ENCODE measurements around the gene BEND4.
"Not testable (repeated sequence)": the region's sequence is repeated elsewhere in the genome, so short reads cannot be mapped to it uniquely, and the experiment has no call there.

The BEND4 gene

DNA sequence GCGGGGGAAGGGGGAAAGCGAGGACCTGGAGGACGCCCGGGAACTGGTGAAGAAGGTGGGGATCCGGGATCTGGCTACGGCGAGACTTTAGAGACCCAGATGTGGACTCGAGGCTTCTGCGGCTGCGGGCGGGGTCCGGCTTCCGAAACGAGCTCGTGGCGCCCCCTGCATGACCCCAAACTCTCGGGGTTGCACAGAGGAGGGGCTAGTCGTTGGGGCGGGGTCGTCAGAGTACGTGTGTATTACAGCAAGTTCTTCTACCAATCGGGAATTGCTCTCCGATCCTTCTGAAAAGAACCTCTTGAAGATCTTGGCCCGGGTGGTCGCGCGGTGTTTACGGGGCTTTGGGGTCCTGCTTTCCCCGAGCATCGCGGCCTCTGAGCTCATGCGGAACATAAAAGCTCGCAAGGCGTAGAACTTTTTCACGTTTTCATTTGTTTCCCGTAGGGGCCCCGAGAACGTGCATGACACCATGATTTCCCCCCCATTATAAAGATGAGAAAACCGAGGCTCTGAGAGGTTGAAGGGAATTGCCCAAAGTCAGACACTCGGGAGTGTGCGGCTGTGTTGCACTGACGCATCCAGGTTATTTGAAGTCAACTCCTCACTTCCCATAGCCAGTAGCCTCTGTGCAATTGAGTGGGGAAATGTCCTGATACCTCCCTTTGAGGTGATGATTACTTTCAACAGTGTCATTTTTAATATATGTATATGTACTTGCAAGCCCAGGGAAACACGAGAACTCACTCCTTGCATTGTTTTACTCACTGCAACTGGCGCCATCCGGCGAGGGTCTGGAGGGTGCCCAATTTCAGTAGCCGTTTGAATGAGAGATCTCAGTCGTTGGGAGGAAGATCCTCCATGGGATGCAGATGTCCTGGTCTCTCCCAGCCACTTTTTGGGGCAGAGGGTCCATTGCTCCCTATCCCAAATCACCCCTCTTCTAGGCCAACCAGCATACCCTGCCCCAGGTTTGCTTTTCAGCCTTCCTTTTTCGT is at the start of gene BEND4:
BEND4 (minus strand) TSS at position 149 of the 998 bp plus-strand sequence. CDS start 512 bp downstream, outside the sequence.
- no peak for DNase-seq

DNA sequence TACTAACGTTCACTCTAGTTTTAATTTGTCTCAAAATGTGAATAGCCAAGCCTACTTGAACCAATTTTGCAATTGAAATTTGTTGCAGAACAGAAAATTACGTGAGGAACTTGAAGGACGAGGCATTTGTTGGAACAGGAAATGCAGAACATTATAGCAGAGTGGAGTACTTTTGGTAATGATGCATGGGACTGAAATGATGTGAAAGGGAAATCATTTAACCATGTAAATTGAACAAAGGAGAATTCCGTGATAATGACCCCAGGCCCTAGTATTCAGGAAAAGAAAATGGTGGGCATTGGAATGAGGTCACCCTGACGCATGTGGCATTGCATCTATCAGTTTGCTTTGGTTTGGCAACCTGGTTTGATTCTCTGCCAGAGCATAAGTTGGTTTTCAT is 44.9 kb upstream of the BEND4 start:
- no peak for DNase-seq

DNA sequence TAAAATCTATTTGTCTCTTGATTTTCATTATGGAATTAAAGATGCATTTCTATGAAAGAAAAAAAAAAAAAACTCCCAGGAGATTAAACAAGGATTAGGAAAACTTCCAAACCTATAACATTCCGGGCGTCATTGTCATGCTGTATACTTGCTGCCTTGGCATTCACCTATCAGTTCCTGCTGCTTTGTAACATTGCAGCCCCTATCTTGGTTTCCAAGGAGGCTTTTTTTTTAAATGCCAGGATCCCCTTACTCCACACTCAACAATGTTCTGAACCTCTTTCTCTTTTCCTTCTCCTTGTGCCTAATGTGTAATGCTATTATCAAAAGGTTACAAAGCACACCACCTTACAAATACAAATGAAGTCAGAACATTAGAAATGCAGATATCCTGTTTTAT is 20.5 kb upstream of the BEND4 start:
- DNase-seq, result no peak

DNA sequence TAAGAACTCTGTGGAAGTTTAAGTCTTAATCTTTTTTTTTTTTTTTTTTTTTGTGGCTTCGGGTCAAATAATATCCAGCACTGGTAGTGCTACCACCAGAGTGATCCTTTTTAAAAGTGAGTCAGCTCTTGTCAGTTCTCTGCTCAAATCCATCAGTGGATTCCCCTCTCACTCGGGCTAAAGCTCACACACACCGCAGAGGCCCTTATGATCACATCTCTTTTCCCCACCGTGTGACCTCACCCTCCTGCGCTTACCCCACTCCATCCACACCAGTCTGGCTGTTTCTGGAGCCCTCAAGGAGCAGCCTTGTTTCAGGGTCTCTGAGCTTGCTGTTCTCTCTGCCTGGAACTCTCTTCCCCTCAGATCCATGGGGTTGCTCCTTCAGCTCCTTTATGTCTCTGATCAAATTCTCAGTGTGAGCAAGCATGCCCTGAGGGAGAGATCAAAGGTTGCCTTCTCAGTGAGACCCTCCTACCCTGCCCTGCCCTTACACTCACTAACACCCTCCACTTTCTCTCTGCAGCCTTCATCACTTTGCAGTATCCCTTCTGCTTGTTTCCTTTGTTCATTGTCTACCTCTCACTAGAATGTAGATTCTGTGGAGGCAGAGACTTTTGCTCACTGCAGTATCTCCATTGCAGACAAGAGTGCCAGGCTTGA is 19.8 kb upstream of the BEND4 start:
- no peak for DNase-seq

DNA sequence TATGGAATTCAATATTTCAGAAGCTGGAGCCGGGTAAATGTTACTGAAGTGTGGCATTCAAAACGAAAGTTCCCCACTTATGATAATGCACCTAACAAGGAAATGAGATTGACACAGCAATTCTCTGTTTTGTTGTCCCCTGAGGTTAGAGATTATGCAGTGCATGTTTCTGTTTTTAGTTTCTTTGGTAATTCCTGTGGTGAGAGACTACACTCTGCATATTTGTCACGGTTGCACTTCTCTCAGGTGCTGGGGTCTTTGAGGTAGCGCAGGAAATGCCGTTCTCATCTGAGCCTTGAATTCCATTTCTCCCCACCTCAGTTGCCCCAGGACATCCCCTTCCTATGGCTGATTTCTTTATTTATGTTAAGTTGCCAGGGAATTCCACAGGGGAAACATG is 15.3 kb upstream of the BEND4 start:
- no peak for DNase-seq

DNA sequence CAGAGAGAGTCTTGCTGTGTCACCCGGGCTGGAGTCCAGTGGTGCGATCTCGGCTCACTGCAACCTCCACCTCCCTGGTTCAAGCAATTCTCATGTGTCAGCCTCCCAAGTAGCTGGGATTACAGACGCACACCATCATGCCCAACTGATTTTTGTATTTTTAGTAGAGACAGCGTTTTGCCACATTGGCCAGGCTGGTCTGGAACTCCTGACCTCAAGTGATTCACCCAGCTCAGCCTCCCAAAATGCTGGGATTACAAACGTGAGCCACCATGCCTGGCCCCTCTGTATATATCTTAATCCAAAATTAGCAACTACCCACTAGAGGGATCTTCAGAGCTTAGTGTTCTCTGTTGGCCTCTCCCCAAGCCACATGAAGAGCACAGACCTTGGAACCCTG is 13.7 kb upstream of the BEND4 start:
- not testable (repeated sequence) for DNase-seq

DNA sequence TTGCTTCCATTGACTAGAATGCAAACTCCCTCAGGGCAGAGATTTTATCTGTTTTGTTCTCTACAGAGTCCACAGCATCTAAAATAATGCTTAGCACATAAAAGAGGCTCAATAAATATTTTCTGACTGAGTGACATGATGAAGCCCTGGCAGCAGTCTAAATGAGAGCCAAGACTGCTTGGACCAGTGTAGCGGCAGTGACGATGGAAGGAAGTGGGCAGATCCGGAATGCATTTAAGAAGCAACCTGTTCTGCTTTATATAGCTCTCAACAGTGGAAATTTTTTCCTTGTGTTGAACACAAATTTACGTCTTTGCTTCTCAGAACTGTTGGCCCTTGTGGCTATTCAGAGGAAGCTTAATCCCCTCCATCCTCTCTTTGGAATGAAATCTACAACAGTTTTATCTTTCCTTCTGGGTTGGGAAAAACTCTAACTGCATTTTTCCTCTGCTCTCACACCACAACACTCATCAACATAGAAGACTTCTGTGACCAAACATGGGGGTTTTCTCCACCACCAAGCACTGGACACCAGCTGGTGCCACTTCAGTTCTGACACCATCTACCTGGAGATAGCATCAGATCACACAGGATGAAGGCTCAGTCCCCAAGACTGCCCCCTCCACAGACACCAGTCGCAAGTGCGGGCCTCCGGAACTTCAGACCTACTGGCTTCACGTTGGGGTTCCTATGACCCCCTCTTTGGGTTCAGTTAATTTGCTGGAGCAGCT is 7.0 kb upstream of the BEND4 start:
- no peak for DNase-seq

DNA sequence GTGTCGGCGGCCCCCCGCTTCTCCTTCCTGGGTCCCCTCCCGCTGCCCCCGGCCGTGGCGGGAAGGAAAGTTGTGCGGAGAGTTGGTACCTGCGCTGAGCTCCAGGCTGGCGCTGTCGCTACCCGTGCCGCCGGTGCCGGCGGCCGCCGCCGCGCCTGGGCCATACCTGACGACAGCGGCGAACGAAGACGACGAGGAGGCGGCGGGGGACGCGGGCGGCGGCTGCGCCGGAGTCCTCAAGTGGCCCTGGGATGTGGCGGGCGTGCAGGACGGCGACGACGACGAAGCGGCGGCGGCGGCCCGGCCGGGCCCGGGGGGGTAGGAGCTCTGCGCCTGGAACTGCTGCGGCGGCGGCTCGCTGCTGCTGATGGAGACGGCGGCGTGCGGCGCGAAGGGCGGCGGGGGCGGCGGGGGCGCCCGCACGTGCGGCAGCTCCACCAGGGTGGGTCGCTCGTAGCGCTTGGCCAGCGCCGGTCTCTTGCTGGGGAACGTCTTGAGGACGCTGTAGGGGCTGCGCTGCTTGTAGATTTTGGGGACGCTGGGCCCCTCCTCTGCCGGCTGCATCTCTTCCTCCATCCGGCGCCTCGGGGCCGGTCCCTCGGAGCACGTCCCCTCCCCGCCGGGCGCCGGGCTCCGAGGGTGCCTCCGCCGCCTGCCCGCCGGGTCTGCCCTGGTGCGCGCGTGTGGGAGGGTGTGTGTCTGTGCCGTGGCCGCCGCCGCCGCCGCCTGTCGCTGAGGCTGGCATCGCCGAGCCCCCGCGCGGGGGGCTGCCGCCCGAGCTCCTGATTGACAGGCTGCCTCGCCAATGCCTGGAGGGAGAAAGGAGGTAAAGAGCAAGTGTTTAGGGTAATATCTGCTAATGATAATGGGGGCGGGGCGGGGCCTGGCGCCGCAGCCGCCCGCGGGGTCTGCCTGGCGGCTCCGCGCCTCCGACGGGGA is 618 bp downstream of the BEND4 start:
- DNase-seq, result no peak

DNA sequence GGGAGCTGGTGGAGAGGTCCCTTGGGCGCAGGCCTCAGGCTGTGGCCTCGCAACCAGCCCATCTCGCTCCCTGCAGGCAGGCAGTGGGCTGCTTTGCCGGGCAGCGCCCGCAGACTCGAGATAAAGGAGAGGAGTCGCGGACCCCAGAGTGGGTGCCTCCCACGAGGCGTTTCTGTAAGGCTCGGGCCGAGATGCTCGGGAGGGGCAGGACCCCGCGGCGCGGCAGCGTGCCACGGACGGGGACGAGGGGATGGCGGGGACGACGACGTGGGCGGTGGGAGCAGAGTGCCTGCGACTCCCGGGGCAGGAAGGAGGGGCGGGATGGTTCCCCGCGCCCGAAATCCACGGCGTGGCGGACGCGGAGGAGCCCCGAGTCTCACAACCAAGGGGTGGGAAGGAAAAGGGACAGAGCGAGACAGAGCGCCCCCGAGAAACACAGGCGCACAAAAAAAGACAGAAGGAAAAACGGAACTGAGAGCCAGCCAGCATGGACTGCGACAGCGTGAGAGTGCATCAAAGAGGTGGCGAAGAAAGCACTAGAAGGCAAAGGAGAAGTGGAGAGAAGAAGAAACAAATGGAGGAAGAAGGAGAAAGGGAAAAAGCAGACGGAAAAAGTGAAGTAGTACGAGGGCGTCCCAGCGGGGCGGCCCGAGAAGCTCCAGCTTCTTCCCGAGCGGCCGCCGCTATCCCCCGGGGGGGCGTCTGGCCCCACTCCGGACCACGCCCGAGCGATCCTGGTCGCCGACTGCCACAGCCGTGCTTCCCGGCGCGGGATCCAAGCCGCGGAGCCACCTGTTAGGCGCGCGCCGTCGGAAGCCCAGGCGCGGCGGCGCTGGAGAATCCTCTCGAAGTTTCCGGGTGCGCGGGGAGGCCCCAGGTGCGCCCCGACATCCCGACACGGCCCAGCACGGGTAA is 1.5 kb downstream of the BEND4 start:
- DNase-seq, result no peak

DNA sequence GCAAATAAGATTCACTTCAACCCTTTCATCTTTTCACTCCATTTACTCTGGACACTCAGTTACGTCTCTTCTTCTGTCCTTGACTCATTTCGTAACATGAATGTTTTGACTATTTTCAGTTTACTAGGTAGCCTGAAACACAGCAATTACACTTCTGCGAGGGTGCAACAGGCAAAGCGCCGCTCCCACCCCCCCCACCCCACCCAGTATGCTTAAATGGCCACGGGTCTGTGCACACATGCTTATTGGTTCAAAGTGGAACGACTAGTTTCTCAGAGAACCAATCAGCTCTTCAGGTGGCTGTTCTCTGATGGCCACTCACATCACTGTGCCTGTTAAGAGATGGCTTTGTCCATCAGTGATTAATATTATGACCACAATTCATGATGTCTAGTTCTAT is 3.5 kb downstream of the BEND4 start:
- DNase-seq, result no peak

DNA sequence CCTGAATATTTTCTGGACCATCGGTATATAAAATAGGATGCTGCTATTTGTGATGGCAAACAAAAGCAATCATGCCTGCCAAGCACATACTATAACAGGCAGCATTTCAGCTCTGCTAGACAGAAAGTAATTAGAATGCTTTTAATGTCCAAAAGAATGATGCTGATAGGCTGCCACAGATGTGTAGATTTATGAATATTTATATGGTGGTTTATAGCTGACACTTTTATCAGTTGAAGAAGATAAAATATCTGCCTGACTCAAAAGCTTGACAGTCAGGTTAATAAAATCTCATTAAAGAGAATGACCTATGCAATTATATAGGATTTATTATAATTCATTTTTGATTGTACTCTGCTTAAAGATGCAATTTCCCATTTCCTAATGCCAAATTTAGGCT is 4.0 kb downstream of the BEND4 start:
- no peak for DNase-seq

DNA sequence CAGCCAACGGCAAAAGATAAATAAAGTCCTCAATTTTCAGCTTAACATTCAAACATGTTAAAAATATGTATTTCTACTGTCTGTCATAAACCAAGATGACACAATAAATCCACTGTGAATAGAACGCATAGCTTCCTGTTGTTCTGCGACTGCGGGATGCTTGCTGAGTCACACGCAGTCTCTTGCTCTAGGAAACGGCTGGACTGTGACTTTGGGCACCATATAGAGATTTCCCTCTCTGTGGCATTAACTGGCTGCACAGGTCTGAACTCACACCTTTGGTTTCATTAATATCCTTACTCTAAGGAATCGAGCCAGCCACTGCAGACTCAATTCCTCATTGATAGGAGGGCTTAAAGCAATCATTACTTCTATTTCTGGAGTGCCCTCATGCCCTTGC is 8.4 kb downstream of the BEND4 start:
- DNase-seq, result no peak

DNA sequence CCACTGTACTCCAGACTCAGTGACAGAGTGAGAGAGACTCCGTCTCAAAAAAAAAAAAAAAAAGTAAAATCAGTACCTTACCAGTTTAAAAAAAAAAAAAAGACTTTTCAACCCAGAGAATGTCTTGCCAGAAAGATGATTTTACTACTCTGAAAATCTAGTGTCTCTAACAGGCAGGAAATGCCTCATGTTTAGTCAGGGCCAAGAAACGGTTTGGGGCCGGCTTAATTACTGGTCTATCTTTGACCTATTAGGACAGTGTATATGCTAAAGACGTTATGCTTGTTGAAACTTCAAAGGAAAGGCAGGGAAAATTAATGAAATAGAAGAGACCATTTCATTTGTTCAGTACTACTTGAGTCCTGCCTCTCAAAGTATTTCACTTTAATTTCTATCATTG is 9.9 kb downstream of the BEND4 start:
- DNase-seq, result no peak

DNA sequence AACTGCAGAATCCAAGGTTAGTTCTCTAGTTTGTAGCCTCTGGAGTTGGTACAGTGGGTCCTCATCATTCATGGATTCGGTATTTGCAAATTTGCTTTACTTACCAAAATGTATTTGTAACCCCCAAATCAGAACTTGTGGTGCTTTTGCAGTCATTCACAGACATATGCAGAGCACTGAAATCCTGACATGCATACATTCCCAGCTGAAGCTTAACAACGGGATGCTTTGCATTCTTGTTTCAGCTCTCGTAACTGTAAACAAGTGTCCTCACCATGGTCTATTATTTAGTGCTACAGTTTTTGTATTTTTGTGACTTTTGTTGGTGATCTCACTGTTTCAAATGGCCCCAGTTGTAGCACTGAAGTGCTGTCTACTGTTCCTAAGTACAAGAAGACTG is 16.1 kb downstream of the BEND4 start:
- DNase-seq, result no peak

DNA sequence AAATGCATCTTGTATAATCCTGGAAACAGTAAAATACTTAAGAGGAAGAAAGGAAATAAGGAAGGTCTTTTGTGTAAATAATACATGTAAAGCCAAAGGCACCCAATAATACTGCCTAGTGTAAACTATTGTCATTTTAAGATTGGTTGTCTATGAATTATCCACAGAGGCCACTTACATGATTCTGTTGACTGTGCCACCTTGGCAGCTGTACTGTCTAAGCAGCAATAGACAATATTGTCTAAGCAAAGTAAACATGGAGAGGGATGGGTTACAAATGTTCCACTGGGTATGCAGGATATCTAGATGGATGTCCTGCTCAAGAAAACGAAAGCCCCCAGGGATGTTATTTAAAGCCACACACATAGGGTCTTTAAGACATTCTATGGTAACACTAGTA is 19.4 kb downstream of the BEND4 start:
- no peak for DNase-seq

DNA sequence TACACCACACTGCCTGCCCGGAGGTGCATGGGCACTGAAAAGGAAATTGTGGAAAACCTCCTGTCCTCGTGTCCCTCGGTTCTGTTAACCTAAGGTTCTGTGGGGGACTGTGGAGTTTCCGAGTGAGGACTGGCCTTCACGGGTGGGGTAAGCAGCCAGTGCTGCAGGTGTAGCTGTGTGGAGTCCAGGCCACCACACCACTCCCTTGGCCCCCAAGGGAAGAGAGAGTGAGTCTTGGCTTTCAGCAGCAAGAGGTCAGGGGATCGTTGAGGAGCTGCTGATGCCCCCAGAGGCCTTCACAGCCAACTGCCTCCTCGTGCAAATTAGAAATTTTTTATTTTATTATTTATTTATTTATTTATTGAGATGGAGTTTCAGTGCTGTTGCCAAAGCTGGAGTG is 20.4 kb downstream of the BEND4 start:
- no peak for DNase-seq

DNA sequence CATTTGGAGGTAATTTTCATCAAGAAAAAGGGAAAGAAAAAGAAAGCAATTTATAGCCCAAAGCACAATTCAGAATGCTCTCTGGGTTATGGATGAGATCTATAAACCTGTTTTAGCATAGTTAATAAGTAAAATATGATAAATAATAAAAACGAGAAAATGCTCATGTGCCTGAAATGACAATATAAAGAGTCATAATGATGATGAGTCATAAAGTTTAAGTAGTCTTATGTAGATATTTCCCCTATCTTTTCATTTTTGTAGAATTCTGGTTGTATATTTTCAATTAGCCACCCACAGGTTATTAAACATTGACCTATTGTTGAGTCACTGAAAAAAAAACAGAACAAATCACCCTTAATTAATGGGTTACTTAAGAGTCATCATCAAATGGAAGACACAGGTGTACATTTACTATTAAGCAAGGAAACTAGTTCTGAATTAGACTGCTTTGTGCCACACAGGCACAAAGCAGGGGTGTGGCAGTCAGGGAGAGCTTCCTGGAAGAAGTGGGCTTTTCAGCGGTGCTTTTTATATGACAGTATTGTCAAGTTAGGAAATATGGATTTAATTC is 29.3 kb downstream of the BEND4 start:
- DNase-seq, result no peak

DNA sequence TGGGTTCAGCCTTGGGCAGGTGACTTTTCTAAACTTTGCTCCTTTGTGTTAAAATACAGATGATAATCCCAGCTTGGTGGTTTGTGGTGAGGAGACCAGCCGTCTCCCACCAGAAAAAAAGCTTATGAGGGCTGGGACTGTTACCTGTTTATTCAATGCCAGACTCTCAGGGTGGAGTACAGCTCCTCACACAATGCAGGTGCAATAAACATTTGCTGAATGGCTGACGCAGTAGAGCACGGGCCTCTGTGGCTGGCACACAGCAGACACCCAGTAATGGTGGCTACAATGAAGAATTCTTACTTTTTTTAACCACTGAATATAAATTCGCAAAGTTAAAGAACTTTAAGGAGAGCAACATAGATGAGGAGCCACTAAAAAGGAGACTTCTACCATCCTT is 30.2 kb downstream of the BEND4 start:
- DNase-seq, result no peak

DNA sequence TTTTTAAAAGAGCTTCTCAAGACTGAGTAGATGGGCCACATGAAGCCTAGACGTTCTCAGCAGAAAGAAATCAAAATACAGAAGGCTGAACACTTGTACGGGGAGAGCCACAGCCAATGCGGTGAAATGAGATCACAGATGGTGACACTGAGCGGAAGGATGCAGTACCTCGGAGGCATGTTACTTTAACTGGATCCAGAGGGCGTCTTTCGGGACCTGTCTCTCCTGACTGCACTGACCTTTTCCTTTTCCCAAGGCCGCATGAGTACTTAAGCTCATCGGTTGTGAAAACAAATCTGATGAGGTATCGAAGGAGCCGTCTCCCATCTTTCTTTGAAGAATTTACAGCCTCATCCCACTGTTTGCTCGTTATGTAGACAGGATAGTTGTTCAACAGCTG is 32.6 kb downstream of the BEND4 start:
- DNase-seq, result no peak

DNA sequence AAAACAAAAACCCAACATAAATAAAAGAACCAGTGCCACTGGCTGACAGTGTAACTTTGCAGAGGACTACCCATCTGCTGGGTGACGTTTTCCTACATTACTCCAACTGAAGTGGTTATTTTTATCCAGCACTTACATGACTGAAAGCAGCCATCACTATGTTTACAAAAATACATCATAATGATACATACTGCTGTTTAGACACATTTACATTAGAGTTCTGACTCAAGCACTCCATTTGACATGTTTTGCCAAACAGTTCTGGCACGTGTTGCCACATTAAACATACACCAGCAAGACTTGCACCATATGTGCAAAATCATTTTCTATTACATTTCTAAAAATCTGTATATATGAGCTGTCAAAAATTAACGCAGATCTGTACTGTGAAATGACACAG is 39.6 kb downstream of the BEND4 start:
- no peak for DNase-seq

DNA sequence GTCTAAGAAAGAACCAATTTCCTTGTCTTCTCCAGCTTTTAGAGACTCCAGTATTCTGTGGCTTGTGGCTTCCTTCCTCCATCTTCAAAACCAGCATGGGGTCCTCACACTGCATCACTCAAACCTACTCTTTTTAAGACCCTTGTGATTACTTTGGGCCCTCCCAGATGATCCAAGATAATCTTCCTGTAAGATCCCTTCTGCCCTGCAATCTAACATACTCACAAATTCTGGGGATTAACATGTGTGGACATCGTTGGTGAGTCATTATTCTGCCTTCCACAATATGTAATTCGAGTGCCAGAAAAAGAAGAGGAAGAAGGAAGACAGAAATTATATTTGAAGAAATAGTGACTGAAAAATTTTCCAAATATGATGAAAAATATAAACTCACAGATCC is 47.9 kb downstream of the BEND4 start:
- DNase-seq, result no peak

Data from NCI-H1436 treated with DMSO at 0.1 percent for 48 hours (cell line).